HG03139 (cell line): ENCODE measurements around the gene R3HDML.

Experiments
- ATAC-seq: cut with Tn5 transposase; IDR thresholded peaks from one replicate; pipeline ENCODE4 v1.9.1; 2021; ENCODE audit not compliant: unreplicated experiment

Gene R3HDML

GRCh38 chr20:44361021-44361420, 24.2 kb downstream of the R3HDML start:
- no peak for ATAC-seq

GRCh38 chr20:44362466-44362940, 25.7 kb downstream of the R3HDML start:
- ATAC-seq = no peak

DNA sequence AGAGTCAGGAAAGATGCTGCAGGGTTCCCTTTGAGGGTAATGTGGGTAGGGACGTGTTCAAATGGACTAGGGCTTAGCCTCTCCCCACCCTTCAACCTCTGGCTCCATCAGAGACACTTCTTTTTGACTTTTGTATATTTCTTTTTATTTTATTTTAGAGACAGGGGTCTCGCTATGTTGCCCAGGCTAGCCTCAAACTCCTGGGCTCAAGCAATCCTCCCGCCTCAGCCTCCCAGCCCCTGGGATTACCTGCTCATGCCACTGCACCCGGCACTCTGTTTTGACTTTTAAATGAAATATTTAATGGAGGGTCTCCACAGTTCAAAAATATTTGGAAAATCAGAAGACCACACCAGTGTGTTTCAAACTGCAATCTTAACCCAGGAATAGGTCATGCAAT, 27.2 kb downstream of the R3HDML start:
- no peak for ATAC-seq

DNA sequence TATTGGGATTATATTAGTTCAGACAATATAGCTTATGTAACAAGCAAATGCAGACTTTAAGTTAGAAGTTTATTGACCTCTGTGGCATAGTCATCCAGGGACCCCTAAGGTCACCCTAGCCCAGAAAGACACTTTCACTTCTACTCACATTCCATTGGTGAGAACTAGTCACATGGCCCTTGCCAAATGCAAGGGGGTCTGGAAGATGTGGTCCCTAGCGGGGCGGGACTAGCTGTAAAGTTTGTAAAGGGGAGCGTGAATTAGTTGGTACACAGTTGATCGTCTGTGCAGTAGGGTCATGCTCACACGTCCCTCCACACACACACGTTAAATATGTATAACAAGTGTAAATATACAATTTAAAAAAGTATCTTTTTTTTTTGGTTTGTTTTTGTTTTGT, 27.9 kb downstream of the R3HDML start:
- no peak for ATAC-seq

GRCh38 chr20:44367746-44368145, 30.9 kb downstream of the R3HDML start:
- ATAC-seq = no peak

DNA sequence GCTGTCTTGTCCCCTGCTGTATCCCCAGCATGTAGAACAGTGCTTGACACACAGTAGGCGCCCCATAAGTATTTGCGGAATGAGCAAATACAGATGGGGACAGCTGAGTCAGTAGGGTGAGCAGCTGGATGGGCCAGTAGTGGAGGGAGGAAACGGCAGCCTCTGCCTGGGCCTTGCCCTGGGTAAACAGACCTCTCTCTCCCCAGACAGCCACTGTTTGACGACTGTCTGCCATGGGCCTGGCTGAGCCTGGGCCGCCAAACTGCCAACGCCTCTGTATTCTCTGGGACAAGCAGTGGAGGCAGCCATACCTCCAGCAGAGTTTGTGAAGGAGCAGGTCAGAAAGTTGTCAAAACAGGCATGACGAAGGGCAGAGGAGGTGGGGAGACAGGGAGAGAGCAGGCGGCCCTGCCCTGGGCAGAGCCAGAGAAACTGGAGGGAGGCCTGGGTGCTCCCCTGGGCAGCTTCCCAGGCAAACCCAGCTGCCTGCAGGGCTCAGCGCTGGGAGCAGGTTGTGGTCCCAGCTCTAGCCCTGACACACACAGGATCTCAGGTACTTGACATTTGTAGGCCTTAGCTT, 33.9 kb downstream of the R3HDML start:
- ATAC-seq = no peak

- no peak for ATAC-seq
These were observed 45.8 kb downstream of the R3HDML start for GRCh38 chr20:44382641-44383040.

DNA sequence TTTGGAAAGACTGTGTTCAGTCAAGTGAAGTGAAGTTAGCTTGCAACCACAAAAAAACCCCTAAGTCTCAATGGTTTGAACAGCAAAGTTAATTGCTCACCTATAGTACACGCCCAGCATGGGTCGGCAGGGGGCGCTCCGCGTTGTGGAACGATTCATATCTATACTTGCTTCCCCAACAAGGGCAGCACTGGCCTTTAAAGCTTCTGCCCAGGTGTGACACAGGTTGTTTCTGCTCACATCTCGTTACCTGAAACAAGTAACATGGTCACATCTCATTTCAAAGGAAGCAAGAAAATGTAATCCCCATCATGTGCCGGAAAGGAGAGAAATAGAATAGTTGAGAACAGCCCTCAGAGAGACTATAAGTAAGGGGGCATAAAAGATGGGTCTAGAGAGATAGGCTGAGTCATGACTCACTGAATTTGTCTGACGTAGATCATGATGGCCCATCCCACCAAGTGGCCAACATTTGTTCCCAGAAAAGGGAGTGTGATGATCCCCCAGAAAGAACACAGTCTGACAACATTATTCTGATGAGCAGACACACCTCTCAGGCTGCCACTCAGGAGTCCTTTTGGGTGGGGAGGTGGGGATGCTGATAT, 47.7 kb downstream of the R3HDML start:
- peak; percentile 51 for ATAC-seq

- ATAC-seq = no peak
These were observed 51.7 kb downstream of the R3HDML start for GRCh38 chr20:44388466-44389023.

DNA sequence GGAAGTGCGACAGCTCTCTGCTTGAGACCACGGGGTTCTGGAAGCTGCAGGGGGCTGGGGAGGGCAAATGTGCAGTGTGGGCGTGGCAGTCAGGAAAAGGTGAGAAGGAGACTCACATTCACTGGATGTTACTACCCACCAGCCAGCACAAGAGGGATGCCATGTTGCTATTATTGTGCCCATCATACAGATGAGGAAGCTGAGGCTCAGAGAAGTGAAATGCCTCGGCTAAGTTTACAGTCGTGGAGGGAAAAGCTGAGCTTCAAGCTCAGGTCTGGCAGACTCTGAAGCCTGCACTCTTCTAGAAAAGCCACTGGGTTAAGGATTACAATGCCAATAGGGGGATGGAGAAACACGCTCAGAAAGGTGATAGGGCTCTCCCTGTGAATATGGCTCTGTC, 53.0 kb downstream of the R3HDML start:
- no peak for ATAC-seq

- ATAC-seq = no peak
These were observed 53.4 kb downstream of the R3HDML start for GRCh38 chr20:44390280-44390679.

- ATAC-seq = no peak
These were observed 55.4 kb downstream of the R3HDML start for GRCh38 chr20:44392088-44392775.

GRCh38 chr20:44392776-44393607, 56.1 kb downstream of the R3HDML start:
- ATAC-seq = no peak

DNA sequence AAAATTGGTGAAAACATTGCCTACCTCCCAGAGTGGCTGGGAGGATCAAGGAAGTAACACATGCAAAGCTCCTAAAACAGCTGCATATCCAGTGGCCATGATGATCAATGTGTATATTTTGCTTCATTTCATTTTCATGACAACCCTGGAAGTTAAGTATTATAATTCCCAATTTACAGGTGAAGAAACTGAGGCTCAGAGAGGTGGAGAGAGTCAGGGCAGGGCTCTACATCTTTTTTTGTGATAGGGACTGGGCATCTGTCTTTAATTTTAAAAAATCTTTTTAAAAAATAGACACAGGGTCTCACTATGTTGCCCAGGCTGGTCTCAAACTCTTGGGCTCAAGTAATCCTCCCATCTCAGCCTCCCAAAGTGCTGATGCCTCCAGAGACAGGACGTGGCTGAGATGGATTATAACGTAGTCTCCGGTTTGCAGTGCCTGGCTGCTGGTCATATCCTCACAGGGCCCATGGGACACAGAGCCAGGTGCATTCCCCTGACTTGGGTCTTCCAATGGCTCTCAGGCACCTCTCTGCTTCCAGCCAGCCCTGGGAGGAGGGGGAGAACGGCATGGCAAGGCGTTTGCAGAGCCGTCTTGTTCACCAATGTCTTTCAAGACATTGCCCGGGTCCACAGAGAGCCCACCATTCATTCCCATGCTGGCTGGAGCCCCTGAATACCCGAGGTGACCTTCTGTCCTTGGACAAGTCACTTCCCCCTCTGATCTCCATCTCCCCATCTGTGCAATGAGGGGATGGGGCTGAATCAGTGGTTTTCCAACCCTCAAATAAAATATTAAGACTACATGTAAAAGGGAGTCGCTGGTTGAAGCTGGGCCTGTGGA, 57.0 kb downstream of the R3HDML start:
- ATAC-seq = no peak

- no peak for ATAC-seq
These were observed 57.5 kb downstream of the R3HDML start for GRCh38 chr20:44394452-44394701.

DNA sequence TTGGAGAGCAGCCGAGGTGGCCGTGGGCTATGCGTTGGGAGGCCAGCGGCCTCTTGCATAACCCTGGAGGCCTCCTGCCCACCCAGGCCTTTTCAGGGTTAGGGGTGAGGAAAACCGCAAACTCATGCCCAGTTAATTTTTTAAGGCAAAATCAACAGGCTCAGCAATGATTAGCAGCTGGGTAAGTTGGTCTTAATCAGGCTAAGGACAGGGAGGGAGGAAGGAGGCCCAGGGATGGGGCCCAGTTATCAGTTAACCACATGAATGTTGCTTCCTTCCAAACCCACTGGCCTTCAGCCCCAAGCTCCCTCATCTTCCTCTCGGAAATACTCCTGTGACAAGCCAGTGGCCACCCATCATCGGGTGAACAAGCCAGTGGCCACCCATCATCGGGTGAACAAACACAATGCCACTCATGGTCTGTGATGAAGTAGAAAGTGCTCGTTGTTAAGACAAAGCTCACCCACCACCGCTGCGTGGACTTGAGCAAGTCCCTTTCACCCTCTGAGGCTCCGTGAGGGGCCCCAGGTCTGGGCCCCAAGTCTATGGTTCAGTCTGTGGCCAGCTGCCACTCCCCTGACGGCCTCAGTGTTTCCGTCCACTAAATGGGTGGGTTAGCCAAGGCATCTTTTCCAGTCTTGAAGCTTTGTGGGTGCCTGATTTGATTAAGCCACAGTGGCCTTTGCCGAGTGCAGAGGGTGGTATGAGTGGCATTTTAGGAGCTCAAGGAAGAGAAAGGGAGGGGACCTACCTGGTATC, 58.0 kb downstream of the R3HDML start:
- no peak for ATAC-seq

DNA sequence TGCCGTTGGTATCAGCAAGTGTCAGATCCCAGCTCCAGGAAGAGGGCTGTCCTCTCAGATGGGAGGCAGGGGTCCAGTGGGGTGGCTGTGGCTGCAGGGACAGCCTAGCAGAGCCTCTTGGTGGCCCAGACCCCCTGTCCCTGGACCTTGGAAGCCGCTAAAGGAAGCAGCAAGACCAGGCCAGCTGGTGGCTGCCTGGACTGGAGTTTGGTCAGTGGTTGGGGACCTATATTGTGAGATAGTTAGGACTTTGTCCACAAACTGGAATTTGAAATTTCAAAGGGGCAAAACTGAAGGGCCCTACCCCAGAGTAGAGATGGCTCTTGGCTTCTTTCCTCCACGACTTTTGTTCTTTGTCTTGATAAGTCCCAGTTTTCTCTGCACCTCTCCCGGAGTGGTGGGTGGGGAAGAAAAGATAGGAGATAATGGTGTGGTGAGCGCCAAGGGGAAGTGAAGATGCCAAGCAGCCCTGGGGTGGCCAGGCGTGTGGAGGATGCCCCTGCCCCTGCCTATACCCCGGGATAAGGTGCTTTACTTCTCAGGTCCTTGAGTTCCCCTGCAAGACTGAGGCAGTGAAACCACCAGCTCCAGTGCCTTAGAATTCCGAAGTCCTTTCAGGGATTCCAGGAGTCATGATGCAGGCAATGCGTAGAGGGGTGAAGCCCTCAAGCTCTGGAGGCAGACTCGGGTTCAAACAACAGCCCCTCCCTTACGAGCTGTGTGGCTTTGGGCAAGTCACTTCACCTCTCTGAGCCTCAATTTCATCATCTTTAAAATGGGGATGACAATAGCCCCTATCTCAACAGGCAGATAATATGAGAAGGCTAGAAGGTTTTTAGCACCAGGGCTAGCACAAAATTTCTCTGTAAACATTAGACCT, 58.9 kb downstream of the R3HDML start:
- no peak for ATAC-seq

DNA sequence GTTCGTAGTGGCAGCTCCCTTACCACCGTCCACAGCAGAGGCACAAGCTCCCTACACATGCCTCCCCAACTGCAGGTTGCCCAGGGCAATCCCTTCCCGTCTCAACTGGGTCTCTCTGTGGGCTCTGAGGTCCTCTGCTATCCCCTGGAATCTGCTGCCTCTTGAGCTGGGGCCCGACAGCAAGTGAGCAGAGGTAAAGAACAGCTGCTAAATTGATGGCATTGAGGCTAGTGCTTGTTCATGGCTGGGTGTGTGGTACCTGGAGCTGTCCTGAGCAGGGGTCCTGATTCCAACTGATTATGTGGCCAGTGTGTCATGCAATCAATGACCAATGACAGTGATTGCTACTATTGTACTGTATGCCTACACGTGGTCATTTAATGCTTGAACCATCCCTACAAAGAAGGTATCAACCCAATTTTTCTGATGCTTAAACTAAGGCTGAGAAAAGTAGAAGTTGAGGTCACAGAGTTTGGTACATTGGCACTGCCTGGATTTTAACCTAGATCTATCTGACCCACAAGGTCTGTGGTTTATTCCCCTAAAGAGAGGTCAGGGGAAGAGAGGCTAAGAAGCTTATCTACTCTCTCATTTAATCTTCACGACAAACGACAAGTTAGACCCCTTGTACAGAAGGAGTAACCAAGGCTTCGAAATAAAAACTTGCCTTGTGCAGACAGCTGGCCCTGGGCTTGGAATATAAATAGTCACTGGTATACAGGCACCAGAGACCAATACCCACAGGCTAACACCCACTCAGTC, 59.7 kb downstream of the R3HDML start:
- no peak for ATAC-seq
